Ishikawa (cell line): ENCODE measurements around the gene GALNT2.

Source experiments
- CEBPB ChIP-seq: IDR thresholded peaks from 2 replicates; pipeline ENCODE4 v1.6.1; 2012
- CREB1 ChIP-seq: IDR thresholded peaks from 2 replicates; pipeline ENCODE4 v1.6.1; 2012; ENCODE audit warnings: low read depth
- EGR1 ChIP-seq: IDR thresholded peaks from 2 replicates; pipeline ENCODE4 v1.6.1; 2012
- EP300 ChIP-seq: IDR thresholded peaks from 2 replicates; pipeline ENCODE4 v1.6.1; 2012; ENCODE audit warnings: borderline replicate concordance
- FOXM1 ChIP-seq: IDR thresholded peaks from 2 replicates; pipeline ENCODE4 v1.6.1; 2012; ENCODE audit warnings: low read depth, borderline replicate concordance
- NFIC ChIP-seq: IDR thresholded peaks from 2 replicates; pipeline ENCODE4 v1.6.1; 2012
- RAD21 ChIP-seq: IDR thresholded peaks from 2 replicates; pipeline ENCODE4 v1.6.1; 2012; ENCODE audit warnings: low read depth
- REST ChIP-seq: IDR thresholded peaks from 2 replicates; pipeline ENCODE4 v1.6.1; 2012; ENCODE audit warnings: low read depth, mild to moderate bottlenecking
- TAF1 ChIP-seq: IDR thresholded peaks from 2 replicates; pipeline ENCODE4 v1.6.1; 2012; ENCODE audit warnings: low read depth, mild to moderate bottlenecking
- TCF12 ChIP-seq: IDR thresholded peaks from 2 replicates; pipeline ENCODE4 v1.6.1; 2012; ENCODE audit warnings: low read depth
- TEAD4 ChIP-seq: IDR thresholded peaks from 2 replicates; pipeline ENCODE4 v1.6.1; 2012
- USF1 ChIP-seq: IDR thresholded peaks from 2 replicates; pipeline ENCODE4 v1.6.1; 2012
- YY1 ChIP-seq: IDR thresholded peaks from 2 replicates; pipeline ENCODE4 v1.6.1; 2012; ENCODE audit warnings: low read depth
- ZBTB7A ChIP-seq: IDR thresholded peaks from 2 replicates; pipeline ENCODE4 v1.6.1; 2012; ENCODE audit warnings: low read depth
- TF ChIP-seq, protein P1 (sequence below): IDR thresholded peaks from 2 replicates; pipeline ENCODE4 v1.6.1; 2012

GALNT2 gene

GRCh38 chr1:230130172-230130944 lies 63.3 kb downstream of the GALNT2 start:
- TF ChIP-seq EGR1 (peak; percentile 77), FOXM1 (0 out of 2 replicates have a peak, but pooled peaks have one; percentile 24), CEBPB (no peak), YY1 (no peak), RAD21 (peak; percentile 17; the same call in 1 of the 2 replicates), EP300 (peak; percentile 65), USF1 (peak; percentile 67), TCF12 (peak; percentile 59; the same call in 1 of the 2 replicates), NFIC (peak; percentile 32; the same call in 1 of the 2 replicates), CREB1 (no peak), TEAD4 (peak; percentile 54)

DNA sequence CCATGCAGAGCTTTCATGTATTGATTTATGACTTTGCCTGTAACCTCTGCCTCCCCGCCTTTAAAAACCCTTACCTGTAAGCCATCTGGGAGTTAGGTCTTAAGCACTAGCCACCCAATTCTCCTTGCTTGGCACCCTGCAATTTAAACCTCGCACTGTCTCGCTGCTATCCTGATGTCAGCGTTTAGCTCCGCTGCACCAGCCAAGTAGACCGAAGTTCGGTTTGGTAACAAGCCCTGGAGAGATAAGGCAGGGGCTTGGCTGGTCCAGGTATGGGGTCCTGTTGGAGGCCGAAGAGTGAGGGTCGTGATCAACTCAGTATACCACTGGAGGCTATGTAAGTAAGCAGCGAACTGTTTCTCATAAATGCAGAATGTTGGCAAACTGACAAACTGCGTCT lies 64.4 kb downstream of the GALNT2 start:
- TF ChIP-seq ZBTB7A (no peak), CREB1 (no peak), CEBPB (no peak), TCF12 (no peak), EP300 (no peak), TEAD4 (no peak), RAD21 (no peak), REST (no peak), TAF1 (no peak), EGR1 (no peak), FOXM1 (no peak), YY1 (no peak), USF1 (no peak), NFIC (no peak)
- TF ChIP-seq, protein P1, sequence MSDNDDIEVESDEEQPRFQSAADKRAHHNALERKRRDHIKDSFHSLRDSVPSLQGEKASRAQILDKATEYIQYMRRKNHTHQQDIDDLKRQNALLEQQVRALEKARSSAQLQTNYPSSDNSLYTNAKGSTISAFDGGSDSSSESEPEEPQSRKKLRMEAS, result no peak

GRCh38 chr1:230132758-230133157 lies 65.7 kb downstream of the GALNT2 start:
- no peak for TF ChIP-seq USF1
- no peak for TF ChIP-seq TCF12
- no peak for TF ChIP-seq EP300
- TF ChIP-seq ZBTB7A, result no peak
- no peak for TF ChIP-seq EGR1
- TF ChIP-seq CREB1, result no peak
- no peak for TF ChIP-seq FOXM1
- TF ChIP-seq CEBPB, result no peak
- TF ChIP-seq NFIC, result no peak
- no peak for TF ChIP-seq REST
- no peak for TF ChIP-seq TEAD4

- no peak for TF ChIP-seq USF1
These were observed 68.7 kb downstream of the GALNT2 start for GRCh38 chr1:230135726-230136125.

GRCh38 chr1:230136453-230137336 lies 69.7 kb downstream of the GALNT2 start:
- TF ChIP-seq USF1 (no peak), TEAD4 (no peak), NFIC (no peak), CREB1 (no peak), EGR1 (no peak), FOXM1 (no peak), EP300 (no peak), ZBTB7A (no peak), TCF12 (no peak), TAF1 (no peak), REST (no peak)
- TF ChIP-seq, protein P1, result no peak
